ENCODE measurements around the gene TICAM1. TPM values are rescaled to one million over a fixed set of nuclear protein-coding genes. Genes with fewer than 3 reads are reported as not detected.
"Not testable (repeated sequence)": the region's sequence is repeated elsewhere in the genome, so short reads cannot be mapped to it uniquely, and the experiment has no call there.

Gene TICAM1
- total RNA-seq, 2 experiments from 2014 or later, result 19.5 to 22.4 TPM

GRCh38 chr19:4859697-4860096, 28.2 kb upstream of the TICAM1 start:
- H3K27me3 Mint-ChIP-seq, result no peaks in the 10 kb centered on the region
- peaks cover 1% of the 10 kb centered on the region for H3K36me3 Mint-ChIP-seq
- no peaks in the 10 kb centered on the region for H3K9me3 Mint-ChIP-seq (ENCODE audit: low read depth)
- no peak overlapping the region for H3K4me3 Mint-ChIP-seq
- H3K4me1 Mint-ChIP-seq, result no peaks in the 10 kb centered on the region
- no peak overlapping the region for H3K27ac Mint-ChIP-seq
- ATAC-seq (no peak), DNase-seq (no peak)
- CTCF ChIA-PET, result interaction anchor here (0.7 kb wide), 1 partner anchor 69 kb away, joined by 3 read pairs; the partner anchor contains the start of gene FEM1A

- H3K27me3 Mint-ChIP-seq; H3K4me3 Mint-ChIP-seq; H3K9me3 Mint-ChIP-seq (ENCODE audit: low read depth); H3K27ac Mint-ChIP-seq; H3K36me3 Mint-ChIP-seq; DNase-seq; ATAC-seq; H3K4me1 Mint-ChIP-seq: not testable (repeated sequence)
- CTCF ChIA-PET, result interaction anchor here (0.6 to 15.7 kb wide), 4 partner anchors 16 to 192 kb away, joined by 3 to 418 read pairs (median 6); no protein-coding TSS in a partner anchor
Observed at GRCh38 chr19:4856468-4856867, 25.0 kb upstream of the TICAM1 start.

GRCh38 chr19:4853506-4853905, 22.0 kb upstream of the TICAM1 start:
- not testable (repeated sequence) for H3K4me3 Mint-ChIP-seq; DNase-seq; H3K9me3 Mint-ChIP-seq (ENCODE audit: low read depth); H3K4me1 Mint-ChIP-seq; H3K36me3 Mint-ChIP-seq; H3K27me3 Mint-ChIP-seq; ATAC-seq; H3K27ac Mint-ChIP-seq
- CTCF ChIA-PET, result interaction anchor here (1.1 to 15.7 kb wide), 4 partner anchors 14 to 58 kb away, joined by 3 to 418 read pairs (median 14); partner anchors contain the start of gene PLIN3

GRCh38 chr19:4852484-4852883, 21.0 kb upstream of the TICAM1 start:
- CTCF ChIA-PET, result interaction anchor here (0.6 to 15.7 kb wide), 14 partner anchors 12 to 178 kb away, joined by 3 to 418 read pairs (median 6); partner anchors contain the start of genes PLIN3 and TICAM1
- Mint-ChIP-seq H3K4me1 (peaks cover 3% of the 10 kb centered on the region), H3K9me3 (ENCODE audit: low read depth) (no peaks in the 10 kb centered on the region), H3K27ac (no peak overlapping the region), H3K36me3 (peaks cover 4% of the 10 kb centered on the region), H3K4me3 (no peak overlapping the region), H3K27me3 (no peaks in the 10 kb centered on the region)
- ATAC-seq (no peak), DNase-seq (no peak)

- Mint-ChIP-seq H3K9me3 (ENCODE audit: low read depth) (no peaks in the 10 kb centered on the region), H3K4me3 (no peak overlapping the region), H3K4me1 (peaks cover 3% of the 10 kb centered on the region), H3K36me3 (peaks cover 4% of the 10 kb centered on the region), H3K27me3 (no peaks in the 10 kb centered on the region), H3K27ac (no peak overlapping the region)
- peak; percentile 82 for DNase-seq
- CTCF ChIA-PET, result interaction anchor here (0.6 to 15.7 kb wide), 25 partner anchors 10 to 179 kb away, joined by 3 to 418 read pairs (median 4); partner anchors contain the start of genes PLIN3 and TICAM1
- peak; percentile 87 for ATAC-seq
Observed at GRCh38 chr19:4851551-4852290, 20.2 kb upstream of the TICAM1 start.

GRCh38 chr19:4849019-4849418, 17.5 kb upstream of the TICAM1 start:
- DNase-seq, result no peak
- ATAC-seq, result no peak
- H3K4me3 Mint-ChIP-seq, result no peak overlapping the region
- CTCF ChIA-PET, result interaction anchor here (15.7 kb wide), 1 partner anchor 41 kb away, joined by 418 read pairs; no protein-coding TSS in a partner anchor
- H3K27ac Mint-ChIP-seq, result no peak overlapping the region
- no peaks in the 10 kb centered on the region for H3K27me3 Mint-ChIP-seq
- H3K36me3 Mint-ChIP-seq, result peaks cover 8% of the 10 kb centered on the region
- H3K4me1 Mint-ChIP-seq, result peaks cover 3% of the 10 kb centered on the region
- no peaks in the 10 kb centered on the region for H3K9me3 Mint-ChIP-seq (ENCODE audit: low read depth)

GRCh38 chr19:4847190-4847973, 15.9 kb upstream of the TICAM1 start:
- Mint-ChIP-seq H3K27ac (no peak overlapping the region), H3K9me3 (ENCODE audit: low read depth) (no peaks in the 10 kb centered on the region), H3K4me3 (no peak overlapping the region), H3K36me3 (peaks cover 8% of the 10 kb centered on the region), H3K27me3 (no peaks in the 10 kb centered on the region), H3K4me1 (peaks cover 3% of the 10 kb centered on the region)
- ATAC-seq (no peak), DNase-seq (no peak)
- CTCF ChIA-PET, result interaction anchor here (1.0 to 15.7 kb wide), 2 partner anchors 19 to 39 kb away, joined by 4 to 418 read pairs; no protein-coding TSS in a partner anchor

- peaks cover 10% of the 10 kb centered on the region for H3K36me3 Mint-ChIP-seq
- DNase-seq; H3K4me3 Mint-ChIP-seq; H3K27ac Mint-ChIP-seq; H3K4me1 Mint-ChIP-seq; H3K27me3 Mint-ChIP-seq; H3K9me3 Mint-ChIP-seq (ENCODE audit: low read depth); ATAC-seq: not testable (repeated sequence)
- CTCF ChIA-PET, result interaction anchor here (0.7 to 15.7 kb wide), 3 partner anchors 37 to 746 kb away, joined by 3 to 418 read pairs (median 3); partner anchors contain the start of gene FEM1A
Observed at GRCh38 chr19:4845975-4846374, 14.5 kb upstream of the TICAM1 start.

- H3K4me1 Mint-ChIP-seq, result peaks cover 20% of the 10 kb centered on the region
- H3K36me3 Mint-ChIP-seq, result peaks cover 18% of the 10 kb centered on the region
- CTCF ChIA-PET, result interaction anchor here (0.9 to 15.7 kb wide), 5 partner anchors 14 to 67 kb away, joined by 3 to 418 read pairs (median 3); no protein-coding TSS in a partner anchor
- no peaks in the 10 kb centered on the region for H3K27me3 Mint-ChIP-seq
- no peak for ATAC-seq
- no peaks in the 10 kb centered on the region for H3K9me3 Mint-ChIP-seq (ENCODE audit: low read depth)
- no peak for DNase-seq
- no peak overlapping the region for H3K4me3 Mint-ChIP-seq
- no peak overlapping the region for H3K27ac Mint-ChIP-seq
Observed at GRCh38 chr19:4844348-4845179, 13.1 kb upstream of the TICAM1 start.

GRCh38 chr19:4843647-4843965, 12.1 kb upstream of the TICAM1 start:
- CTCF ChIA-PET, result interaction anchor here (0.9 to 15.7 kb wide), 2 partner anchors 13 to 35 kb away, joined by 3 to 418 read pairs; no protein-coding TSS in a partner anchor
- Mint-ChIP-seq H3K27me3 (no peaks in the 10 kb centered on the region), H3K4me1 (peaks cover 22% of the 10 kb centered on the region), H3K9me3 (ENCODE audit: low read depth) (no peaks in the 10 kb centered on the region), H3K4me3 (no peak overlapping the region), H3K27ac (no peak overlapping the region), H3K36me3 (peaks cover 25% of the 10 kb centered on the region)
- DNase-seq (no peak), ATAC-seq (no peak)

GRCh38 chr19:4839192-4839591, 7.7 kb upstream of the TICAM1 start:
- H3K36me3 Mint-ChIP-seq, result peaks cover 33% of the 10 kb centered on the region
- CTCF ChIA-PET, result no interaction called here

GRCh38 chr19:4832776-4833175, 1.3 kb upstream of the TICAM1 start:
- peak overlapping the region; percentile 33 for H3K4me3 Mint-ChIP-seq
- peaks cover 16% of the 10 kb centered on the region for H3K36me3 Mint-ChIP-seq
- CTCF ChIA-PET, result interaction anchor here (1.0 to 2.9 kb wide), 2 partner anchors 19 to 23 kb away, joined by 3 to 11 read pairs; no protein-coding TSS in a partner anchor
- no peaks in the 10 kb centered on the region for H3K27me3 Mint-ChIP-seq
- no peak for ATAC-seq
- H3K4me1 Mint-ChIP-seq, result peaks cover 36% of the 10 kb centered on the region
- H3K27ac Mint-ChIP-seq, result no peak overlapping the region
- DNase-seq, result no peak
- H3K9me3 Mint-ChIP-seq (ENCODE audit: low read depth), result no peaks in the 10 kb centered on the region

More at GRCh38 chr19:4839192-4839591, 7.7 kb upstream of the TICAM1 start:
- ATAC-seq (no peak), DNase-seq (no peak)
- Mint-ChIP-seq H3K27ac (no peak overlapping the region), H3K4me3 (no peak overlapping the region), H3K9me3 (ENCODE audit: low read depth) (no peaks in the 10 kb centered on the region), H3K27me3 (no peaks in the 10 kb centered on the region), H3K4me1 (peaks cover 29% of the 10 kb centered on the region)
